H1 (cell line): ENCODE measurements around the gene CFAP74.

Experiments
- POLR2A ChIP-seq, 2 experiments: IDR thresholded peaks; 1 replicate in 1 of 2; 2 replicates in 1 of 2; pipeline ENCODE4 v1.6.1; 2011; ENCODE audit warnings: low read depth in 2 of 2, low read length in 2 of 2, mild to moderate bottlenecking in 2 of 2; ENCODE audit errors: control extremely low read depth in 1 of 2
- SAP30 ChIP-seq: fragments of 300-600 bp; sonication (generic); IDR thresholded peaks from 2 replicates; pipeline ENCODE4 v1.7.1; 2012; ENCODE audit warnings: low read length, moderate library complexity, mild to moderate bottlenecking, inconsistent platforms; ENCODE audit not compliant: insufficient read depth, insufficient replicate concordance
- ZNF274 ChIP-seq: IDR thresholded peaks from 2 replicates; pipeline ENCODE4 v1.7.0; 2012; ENCODE audit warnings: low read length, borderline replicate concordance; ENCODE audit errors: extremely low read depth
- TF ChIP-seq, protein P1 (sequence below), 3 experiments: IDR thresholded peaks; 1 replicate in 2 of 3; 2 replicates in 1 of 3; pipeline versions ENCODE4 v1.5.1 to v1.6.1; 2011; ENCODE audit warnings: low read length in 3 of 3, mild to moderate bottlenecking in 3 of 3, inconsistent platforms in 2 of 3, low read depth in 1 of 3, moderate library complexity in 1 of 3; ENCODE audit not compliant: insufficient read depth in 1 of 3; ENCODE audit errors: control extremely low read depth in 1 of 3
- TF ChIP-seq, protein P2 (sequence below): IDR thresholded peaks from 2 replicates; pipeline ENCODE4 v1.6.1; 2012; ENCODE audit warnings: inconsistent platforms

- TF ChIP-seq SAP30, result no peak
- TF ChIP-seq ZNF274, result no peak
- TF ChIP-seq POLR2A (IDR thresholded peaks at IDR 0.05; ENCODE audit: control extremely low read depth in 1 of 2, low read depth in 2 of 2, low read length in 2 of 2), result no peak
- TF ChIP-seq, protein P1, sequence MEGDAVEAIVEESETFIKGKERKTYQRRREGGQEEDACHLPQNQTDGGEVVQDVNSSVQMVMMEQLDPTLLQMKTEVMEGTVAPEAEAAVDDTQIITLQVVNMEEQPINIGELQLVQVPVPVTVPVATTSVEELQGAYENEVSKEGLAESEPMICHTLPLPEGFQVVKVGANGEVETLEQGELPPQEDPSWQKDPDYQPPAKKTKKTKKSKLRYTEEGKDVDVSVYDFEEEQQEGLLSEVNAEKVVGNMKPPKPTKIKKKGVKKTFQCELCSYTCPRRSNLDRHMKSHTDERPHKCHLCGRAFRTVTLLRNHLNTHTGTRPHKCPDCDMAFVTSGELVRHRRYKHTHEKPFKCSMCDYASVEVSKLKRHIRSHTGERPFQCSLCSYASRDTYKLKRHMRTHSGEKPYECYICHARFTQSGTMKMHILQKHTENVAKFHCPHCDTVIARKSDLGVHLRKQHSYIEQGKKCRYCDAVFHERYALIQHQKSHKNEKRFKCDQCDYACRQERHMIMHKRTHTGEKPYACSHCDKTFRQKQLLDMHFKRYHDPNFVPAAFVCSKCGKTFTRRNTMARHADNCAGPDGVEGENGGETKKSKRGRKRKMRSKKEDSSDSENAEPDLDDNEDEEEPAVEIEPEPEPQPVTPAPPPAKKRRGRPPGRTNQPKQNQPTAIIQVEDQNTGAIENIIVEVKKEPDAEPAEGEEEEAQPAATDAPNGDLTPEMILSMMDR (IDR thresholded peaks at IDR 0.05; ENCODE audit: control extremely low read depth in 1 of 3, insufficient read depth in 1 of 3, low read depth in 1 of 3, low read length in 3 of 3), result no peak
- TF ChIP-seq, protein P2, sequence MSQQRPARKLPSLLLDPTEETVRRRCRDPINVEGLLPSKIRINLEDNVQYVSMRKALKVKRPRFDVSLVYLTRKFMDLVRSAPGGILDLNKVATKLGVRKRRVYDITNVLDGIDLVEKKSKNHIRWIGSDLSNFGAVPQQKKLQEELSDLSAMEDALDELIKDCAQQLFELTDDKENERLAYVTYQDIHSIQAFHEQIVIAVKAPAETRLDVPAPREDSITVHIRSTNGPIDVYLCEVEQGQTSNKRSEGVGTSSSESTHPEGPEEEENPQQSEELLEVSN, result no peak
Measured at GRCh38 chr1:1921459-1921862, 82.1 kb downstream of the CFAP74 start.
